Neural progenitor cell (in vitro differentiated cells): Measurements from ENCODE around the gene SLC5A12.

ENCODE experiments used
- CTCF ChIP-seq: fragments of 200-600 bp; sonication (generic); IDR thresholded peaks from 2 replicates; pipeline ENCODE4 v1.5.1; 2017; ENCODE audit warnings: antibody characterized with exemption, mild to moderate bottlenecking
- EZH2 ChIP-seq: fragments of 200-600 bp; sonication (generic); IDR thresholded peaks from 2 replicates; pipeline ENCODE4 v1.6.1; 2017; ENCODE audit warnings: antibody characterized with exemption, mild to moderate bottlenecking, moderate library complexity
- EZH2phosphoT487 ChIP-seq: fragments of 200-600 bp; sonication (generic); IDR thresholded peaks from 2 replicates; pipeline ENCODE4 v1.6.1; 2017; ENCODE audit warnings: antibody characterized with exemption

- TF ChIP-seq CTCF, result no peak
- no peak for TF ChIP-seq EZH2phosphoT487
- TF ChIP-seq EZH2, result no peak
Observed at GRCh38 chr11:26621132-26621531, 100.7 kb downstream of the SLC5A12 start.
